Activated T-cell treated with anti-CD3 and anti-CD28 coated beads, Interleukin-2, amount 50 U/mL, for 24 hours (primary cell): ENCODE measurements around the gene CREBRF.
"Not testable (repeated sequence)": the region's sequence is repeated elsewhere in the genome, so short reads cannot be mapped to it uniquely, and the experiment has no call there.

Experiments
- DNase-seq: peaks from one replicate; pipeline ENCODE4 v3.0.0-alpha.2; 2020
- H3K27ac Mint-ChIP-seq: 2 replicates; pipeline ENCODE4 v1.8.0; 2020; ENCODE audit warnings: mild to moderate bottlenecking, mixed read lengths
- H3K27me3 Mint-ChIP-seq: 2 replicates; pipeline ENCODE4 v1.8.0; 2020; ENCODE audit warnings: mixed read lengths
- H3K36me3 Mint-ChIP-seq: 2 replicates; pipeline ENCODE4 v1.8.0; 2020; ENCODE audit warnings: low read depth, mixed read lengths
- H3K4me1 Mint-ChIP-seq: 2 replicates; pipeline ENCODE4 v1.8.0; 2020; ENCODE audit warnings: low read depth, mixed read lengths
- H3K4me3 Mint-ChIP-seq: 2 replicates; pipeline ENCODE4 v1.8.0; 2020; ENCODE audit warnings: mild to moderate bottlenecking, moderate library complexity, mixed read lengths
- H3K9me3 Mint-ChIP-seq: 2 replicates; pipeline ENCODE4 v1.8.0; 2020; ENCODE audit warnings: mixed read lengths

Gene CREBRF

DNA sequence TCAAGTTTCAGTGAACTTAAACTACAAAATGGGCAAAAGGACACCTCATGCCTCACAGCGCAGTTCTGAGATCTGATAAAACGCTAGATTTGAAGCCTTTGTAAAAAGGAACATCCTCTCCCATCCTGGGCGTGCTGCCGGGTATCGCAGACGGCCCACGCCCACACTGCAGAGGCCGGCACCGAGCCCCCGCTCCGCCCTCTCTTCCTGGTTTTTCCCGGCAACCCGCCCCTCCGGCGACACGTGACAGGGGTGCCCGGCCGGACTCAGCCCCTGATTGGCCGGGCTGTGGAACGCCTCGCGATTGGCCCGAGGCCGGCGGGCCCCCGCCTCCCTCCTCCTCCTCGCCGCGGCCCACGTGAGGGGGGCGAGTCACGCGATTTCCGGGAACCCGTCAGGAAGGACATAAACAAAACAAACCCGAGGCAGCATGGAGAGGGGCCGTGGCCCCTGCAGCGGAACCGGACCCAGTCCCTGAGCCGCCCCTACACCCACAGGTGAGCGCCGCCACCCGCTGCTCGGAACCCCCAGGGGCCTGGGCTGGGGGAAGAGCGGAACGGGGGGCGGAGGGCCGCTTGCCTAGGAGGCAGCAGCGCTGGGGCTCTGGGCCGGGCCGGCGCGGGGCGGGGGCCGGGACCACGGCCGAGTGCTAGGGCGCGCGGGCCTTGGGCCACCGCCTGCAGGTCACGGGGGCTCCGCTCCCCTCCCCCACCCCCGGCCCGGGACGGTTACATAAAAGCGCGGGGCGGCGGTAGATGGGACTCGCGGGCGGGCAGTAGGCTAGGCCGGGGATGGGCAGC, at the start of gene CREBRF:
CREBRF (plus strand) TSS at position 370 of the 800 bp plus-strand sequence. CDS start 24,424 bp downstream, outside the sequence.
- Mint-ChIP-seq H3K27me3 (no peaks in the 10 kb centered on the region), H3K4me1 (peaks cover 51% of the 10 kb centered on the region), H3K27ac (peak within 1 kb of the TSS; percentile 99), H3K9me3 (no peaks in the 10 kb centered on the region), H3K36me3 (peaks cover 10% of the 10 kb centered on the region), H3K4me3 (peak within 1 kb of the TSS; percentile 95)
- DNase-seq = peak; percentile 98

GRCh38 chr5:173010021-173010420, 46.1 kb upstream of the CREBRF start:
- Mint-ChIP-seq H3K36me3 (peaks cover 40% of the 10 kb centered on the region), H3K4me1 (peaks cover 59% of the 10 kb centered on the region), H3K4me3 (no peak overlapping the region), H3K9me3 (no peaks in the 10 kb centered on the region), H3K27ac (peak overlapping the region; percentile 19), H3K27me3 (no peaks in the 10 kb centered on the region)
- no peak for DNase-seq

- peaks cover 37% of the 10 kb centered on the region for H3K36me3 Mint-ChIP-seq
- no peaks in the 10 kb centered on the region for H3K9me3 Mint-ChIP-seq
- peak overlapping the region; percentile 50 for H3K27ac Mint-ChIP-seq
- no peak overlapping the region for H3K4me3 Mint-ChIP-seq
- no peaks in the 10 kb centered on the region for H3K27me3 Mint-ChIP-seq
- DNase-seq = no peak
- peaks cover 61% of the 10 kb centered on the region for H3K4me1 Mint-ChIP-seq
Measured at GRCh38 chr5:173010547-173011464, 45.3 kb upstream of the CREBRF start.

- H3K27ac Mint-ChIP-seq = peak overlapping the region; percentile 72
- no peak overlapping the region for H3K4me3 Mint-ChIP-seq
- no peak for DNase-seq
- peaks cover 64% of the 10 kb centered on the region for H3K4me1 Mint-ChIP-seq
- no peaks in the 10 kb centered on the region for H3K27me3 Mint-ChIP-seq
- H3K9me3 Mint-ChIP-seq = no peaks in the 10 kb centered on the region
- peaks cover 41% of the 10 kb centered on the region for H3K36me3 Mint-ChIP-seq
Measured at GRCh38 chr5:173011566-173011965, 44.6 kb upstream of the CREBRF start.

- no peaks in the 10 kb centered on the region for H3K9me3 Mint-ChIP-seq
- no peak overlapping the region for H3K27ac Mint-ChIP-seq
- no peak for DNase-seq
- no peaks in the 10 kb centered on the region for H3K27me3 Mint-ChIP-seq
- H3K36me3 Mint-ChIP-seq = peaks cover 43% of the 10 kb centered on the region
- H3K4me3 Mint-ChIP-seq = no peak overlapping the region
- H3K4me1 Mint-ChIP-seq = peaks cover 61% of the 10 kb centered on the region
Measured at GRCh38 chr5:173012882-173013281, 43.3 kb upstream of the CREBRF start.

DNA sequence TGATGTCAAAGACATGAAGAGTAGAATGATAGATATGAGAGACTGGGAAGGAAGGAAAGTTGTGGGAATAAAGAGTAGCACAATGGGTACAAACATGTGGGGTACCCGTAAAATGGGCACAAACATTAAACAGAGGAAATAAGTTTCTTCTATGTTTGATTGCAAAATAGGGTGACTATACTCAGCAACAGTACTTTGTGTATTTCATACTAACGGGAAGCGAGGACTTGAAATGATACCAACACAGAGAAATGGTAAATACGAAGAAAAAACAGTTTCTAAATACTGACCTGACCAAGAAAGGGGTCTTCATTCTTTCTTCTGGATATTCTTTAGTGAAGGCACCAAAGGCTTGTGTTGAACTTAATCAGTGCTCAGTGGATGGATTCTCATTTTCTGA, 41.5 kb upstream of the CREBRF start:
- no peak for DNase-seq

DNA sequence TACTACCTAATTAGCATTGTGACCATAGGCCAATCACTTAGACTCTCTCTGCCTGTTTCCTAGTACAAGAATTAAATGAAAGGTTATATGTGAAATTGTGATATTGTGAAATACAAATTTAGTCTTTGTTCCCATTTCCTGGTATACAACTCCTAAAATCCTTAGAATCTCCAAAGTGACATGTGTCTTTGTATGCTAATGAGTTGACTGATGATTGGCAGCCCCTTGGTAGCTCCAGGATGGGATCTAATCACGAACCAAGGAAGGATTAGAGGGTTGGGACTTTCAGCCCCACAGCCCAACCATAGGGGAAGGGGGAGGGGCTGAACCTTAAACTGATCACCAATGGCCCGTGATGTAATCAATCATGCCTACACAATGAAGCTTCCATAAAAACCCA, 41.0 kb upstream of the CREBRF start:
- Mint-ChIP-seq H3K27me3 (no peaks in the 10 kb centered on the region), H3K27ac (peak overlapping the region; percentile 84), H3K4me3 (no peak overlapping the region), H3K9me3 (no peaks in the 10 kb centered on the region), H3K36me3 (peaks cover 52% of the 10 kb centered on the region), H3K4me1 (peaks cover 62% of the 10 kb centered on the region)
- DNase-seq = no peak

More for the DNA sequence above, 41.5 kb upstream of the CREBRF start:
- Mint-ChIP-seq H3K36me3 (peaks cover 51% of the 10 kb centered on the region), H3K27ac (peak overlapping the region; percentile 8), H3K27me3 (no peaks in the 10 kb centered on the region), H3K9me3 (no peaks in the 10 kb centered on the region), H3K4me1 (peaks cover 63% of the 10 kb centered on the region), H3K4me3 (no peak overlapping the region)

DNA sequence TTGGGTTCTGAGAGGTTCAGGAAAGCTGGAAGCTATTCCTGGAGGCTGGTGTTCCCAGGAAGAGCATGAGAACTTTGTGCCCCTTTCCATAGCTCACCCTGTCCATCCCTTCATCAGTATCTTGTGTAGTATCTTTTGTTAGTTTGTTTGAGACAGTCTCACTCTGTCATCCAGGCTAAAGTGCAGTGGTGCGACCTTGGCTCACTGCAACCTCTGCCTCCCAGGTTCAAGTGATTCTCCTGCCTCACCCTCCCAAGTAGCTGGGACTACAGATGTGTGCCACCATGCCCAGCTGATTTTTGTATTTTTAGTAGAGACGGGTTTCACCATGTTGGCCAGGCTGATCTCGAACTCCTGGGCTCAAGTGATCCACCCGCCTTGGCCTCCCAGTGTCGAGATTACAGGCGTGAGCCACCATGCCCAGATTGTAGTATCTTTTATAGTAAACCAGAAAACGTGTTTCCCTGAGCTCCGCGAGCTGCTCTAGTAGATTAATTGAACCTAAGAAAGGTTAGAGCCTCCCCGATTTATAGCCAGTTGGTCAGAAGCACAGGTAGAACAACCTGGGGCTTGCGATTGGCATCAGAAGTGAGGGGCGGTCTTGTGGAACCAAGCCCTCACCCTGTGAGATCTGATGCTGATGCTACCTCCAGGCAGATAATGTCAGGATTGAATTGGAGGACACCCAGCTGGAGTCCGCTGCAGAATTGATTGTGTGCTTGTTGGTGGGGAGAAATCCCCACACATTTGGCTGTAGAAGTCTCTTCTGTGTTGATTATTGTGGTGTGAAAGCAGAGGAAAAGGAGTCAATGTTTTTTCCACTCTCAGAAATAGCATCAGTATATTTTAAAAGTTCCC, 40.3 kb upstream of the CREBRF start:
- H3K4me3 Mint-ChIP-seq = peak overlapping the region; percentile 16
- peaks cover 53% of the 10 kb centered on the region for H3K36me3 Mint-ChIP-seq
- H3K9me3 Mint-ChIP-seq = no peaks in the 10 kb centered on the region
- H3K27me3 Mint-ChIP-seq = no peaks in the 10 kb centered on the region
- H3K4me1 Mint-ChIP-seq = peaks cover 57% of the 10 kb centered on the region
- DNase-seq = no peak
- peak overlapping the region; percentile 84 for H3K27ac Mint-ChIP-seq

DNA sequence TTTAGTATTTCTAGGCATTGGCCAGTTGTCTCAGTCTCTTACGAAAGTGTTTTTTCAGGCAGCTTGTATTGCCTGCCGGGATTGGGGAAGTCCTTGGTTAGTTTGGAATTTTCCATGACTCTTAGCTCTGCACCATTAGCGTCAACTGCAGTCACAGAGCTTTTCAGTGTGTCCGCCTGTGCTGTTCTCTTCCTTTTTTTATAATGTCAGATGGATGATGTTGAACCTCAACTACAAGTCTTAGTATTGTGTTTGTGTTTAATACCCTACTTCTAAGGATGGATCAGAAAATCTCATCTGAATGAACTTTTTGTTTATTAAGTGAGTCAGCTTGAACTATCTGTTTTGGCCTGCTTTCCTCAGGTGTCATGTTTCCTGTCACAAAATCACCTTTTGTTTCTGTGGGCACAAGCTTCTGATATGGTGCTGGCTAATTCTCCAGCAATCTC, 39.5 kb upstream of the CREBRF start:
- peaks cover 51% of the 10 kb centered on the region for H3K4me1 Mint-ChIP-seq
- DNase-seq = no peak
- H3K27ac Mint-ChIP-seq = peak overlapping the region; percentile 84
- H3K4me3 Mint-ChIP-seq = peak overlapping the region; percentile 16
- no peaks in the 10 kb centered on the region for H3K9me3 Mint-ChIP-seq
- H3K27me3 Mint-ChIP-seq = no peaks in the 10 kb centered on the region
- H3K36me3 Mint-ChIP-seq = peaks cover 55% of the 10 kb centered on the region

GRCh38 chr5:173017087-173017486, 39.1 kb upstream of the CREBRF start:
- peaks cover 55% of the 10 kb centered on the region for H3K36me3 Mint-ChIP-seq
- H3K4me3 Mint-ChIP-seq, H3K9me3 Mint-ChIP-seq, DNase-seq, H3K27me3 Mint-ChIP-seq: not testable (repeated sequence)
- H3K4me1 Mint-ChIP-seq = peaks cover 52% of the 10 kb centered on the region
- peak overlapping the region; percentile 84 for H3K27ac Mint-ChIP-seq

- Mint-ChIP-seq H3K4me3 (no peak overlapping the region), H3K4me1 (peaks cover 52% of the 10 kb centered on the region), H3K27me3 (no peaks in the 10 kb centered on the region), H3K9me3 (no peaks in the 10 kb centered on the region), H3K36me3 (peaks cover 54% of the 10 kb centered on the region), H3K27ac (peak overlapping the region; percentile 76)
- no peak for DNase-seq
Measured at GRCh38 chr5:173018358-173018757, 37.8 kb upstream of the CREBRF start.

DNA sequence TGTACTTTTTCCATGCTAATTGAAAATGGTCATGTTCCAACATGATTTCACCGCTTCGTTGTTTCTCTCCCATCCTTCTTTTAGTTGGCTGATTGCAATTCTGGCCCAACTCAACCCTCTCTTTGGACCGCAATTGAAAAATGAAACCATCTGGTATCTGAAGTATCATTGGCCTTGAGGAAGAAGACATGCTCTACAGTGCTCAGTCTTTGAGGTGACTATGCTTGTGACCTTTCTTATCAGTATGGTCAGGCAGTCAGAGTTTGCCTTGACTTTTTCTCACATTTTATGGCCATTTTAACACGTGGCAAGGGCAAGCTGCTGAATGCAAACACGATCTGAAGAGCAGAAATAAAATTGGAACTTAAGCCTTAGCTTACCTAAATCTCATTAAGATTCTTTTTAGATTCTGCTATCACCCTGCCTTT, 36.0 kb upstream of the CREBRF start:
- Mint-ChIP-seq H3K4me3 (no peak overlapping the region), H3K9me3 (no peaks in the 10 kb centered on the region), H3K27ac (peak overlapping the region; percentile 27), H3K4me1 (peaks cover 44% of the 10 kb centered on the region), H3K36me3 (peaks cover 62% of the 10 kb centered on the region), H3K27me3 (no peaks in the 10 kb centered on the region)
- DNase-seq = no peak

DNA sequence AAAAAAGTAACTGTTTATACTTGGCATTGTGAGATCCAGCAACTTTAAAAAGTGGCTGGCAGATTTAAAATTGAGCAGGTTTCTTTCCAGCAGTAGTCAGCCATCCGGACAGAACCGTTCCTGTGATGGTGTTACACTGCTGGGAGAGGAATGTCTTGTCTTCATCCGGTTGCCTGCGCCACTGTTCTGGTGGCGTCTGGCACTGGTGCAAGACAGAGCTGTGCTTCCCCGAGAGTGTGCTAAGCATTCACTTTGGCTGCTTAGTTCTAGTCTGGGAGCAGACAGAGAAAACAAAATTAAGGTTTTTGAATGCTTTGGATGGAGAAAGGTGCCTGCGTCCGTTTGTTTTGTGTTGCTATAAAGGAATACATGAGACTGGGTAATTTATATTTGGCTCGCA, 35.5 kb upstream of the CREBRF start:
- no peak for DNase-seq
- Mint-ChIP-seq H3K36me3 (peaks cover 65% of the 10 kb centered on the region), H3K4me3 (no peak overlapping the region), H3K9me3 (no peaks in the 10 kb centered on the region), H3K4me1 (peaks cover 41% of the 10 kb centered on the region), H3K27me3 (no peaks in the 10 kb centered on the region), H3K27ac (peak overlapping the region; percentile 66)

GRCh38 chr5:173025651-173026050, 30.5 kb upstream of the CREBRF start:
- peak overlapping the region; percentile 31 for H3K27ac Mint-ChIP-seq
- H3K4me1 Mint-ChIP-seq = peaks cover 21% of the 10 kb centered on the region
- H3K36me3 Mint-ChIP-seq = peaks cover 47% of the 10 kb centered on the region
- H3K4me3 Mint-ChIP-seq = no peak overlapping the region
- DNase-seq = no peak
- no peaks in the 10 kb centered on the region for H3K27me3 Mint-ChIP-seq
- H3K9me3 Mint-ChIP-seq = no peaks in the 10 kb centered on the region
